Measurements from ENCODE around the gene SSBP2.
A peak's percentile ranks its signal among the peaks of the same experiment; 100 is the strongest.

SSBP2 gene

DNA sequence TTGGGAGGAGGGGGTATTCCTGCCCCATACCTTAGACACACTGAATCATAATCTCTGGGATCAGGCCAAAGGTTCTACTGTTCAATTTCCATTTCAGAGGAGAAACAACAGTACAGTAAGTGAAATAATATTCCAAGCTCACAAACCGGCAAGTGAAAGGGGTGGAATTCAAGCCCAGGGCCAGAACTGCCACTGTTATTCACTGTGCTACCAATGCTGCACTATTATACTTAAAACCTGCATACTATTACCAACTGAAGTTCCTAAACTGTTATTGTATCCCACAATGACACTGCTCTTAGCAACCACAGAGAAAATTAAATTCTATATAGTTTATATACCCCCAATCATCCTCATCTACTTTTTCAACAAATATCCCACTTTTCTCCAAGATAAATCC lies 24.6 kb downstream of the SSBP2 start:
- Mint-ChIP-seq H3K36me3 (ENCODE audit: low read depth) (no peaks in the 10 kb centered on the region), H3K4me3 (no peak overlapping the region), H3K4me1 (peaks cover 25% of the 10 kb centered on the region), H3K27me3 (ENCODE audit: low read depth, poor library complexity) (no peaks in the 10 kb centered on the region), H3K27ac (peak overlapping the region; percentile 2), H3K9me3 (no peaks in the 10 kb centered on the region)
- DNase-seq, result no peak
- TF ChIP-seq CTCF (IDR thresholded peaks at IDR 0.05), result no peak

GRCh38 chr5:81724571-81724970 lies 26.3 kb downstream of the SSBP2 start:
- Mint-ChIP-seq H3K27me3 (ENCODE audit: low read depth, poor library complexity) (no peaks in the 10 kb centered on the region), H3K4me1 (peaks cover 36% of the 10 kb centered on the region), H3K27ac (no peak overlapping the region), H3K4me3 (no peak overlapping the region), H3K9me3 (no peaks in the 10 kb centered on the region), H3K36me3 (ENCODE audit: low read depth) (no peaks in the 10 kb centered on the region)
- DNase-seq, result no peak
- no peak for TF ChIP-seq CTCF (IDR thresholded peaks at IDR 0.05)

DNA sequence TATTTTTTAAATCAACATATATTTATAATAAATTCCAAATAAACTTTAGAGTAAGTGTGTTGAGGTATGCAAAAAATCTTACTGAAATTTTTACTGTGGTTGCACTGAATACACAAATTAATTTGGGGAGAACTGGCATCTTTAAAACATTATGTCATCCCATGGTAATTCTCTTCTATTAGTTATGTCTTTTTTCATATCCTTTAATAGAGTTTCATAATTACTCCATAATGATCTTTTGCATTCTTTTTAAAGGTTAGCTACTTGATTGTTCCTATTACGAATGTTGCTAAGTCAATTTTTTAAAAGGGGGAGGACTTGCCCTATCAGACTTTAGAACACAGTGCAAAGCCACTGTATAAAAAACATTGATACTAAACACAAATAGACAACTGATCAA lies 26.8 kb downstream of the SSBP2 start:
- H3K36me3 Mint-ChIP-seq (ENCODE audit: low read depth), result no peaks in the 10 kb centered on the region
- H3K27me3 Mint-ChIP-seq (ENCODE audit: low read depth, poor library complexity), result no peaks in the 10 kb centered on the region
- H3K9me3 Mint-ChIP-seq, result no peaks in the 10 kb centered on the region
- no peak for TF ChIP-seq CTCF (IDR thresholded peaks at IDR 0.05)
- no peak overlapping the region for H3K27ac Mint-ChIP-seq
- H3K4me1 Mint-ChIP-seq, result peaks cover 41% of the 10 kb centered on the region
- DNase-seq, result no peak
- no peak overlapping the region for H3K4me3 Mint-ChIP-seq

GRCh38 chr5:81721049-81721448 lies 29.8 kb downstream of the SSBP2 start:
- Mint-ChIP-seq H3K27ac (peak overlapping the region; percentile 15), H3K27me3 (ENCODE audit: low read depth, poor library complexity) (no peaks in the 10 kb centered on the region)

GRCh38 chr5:81719743-81720345 lies 31.1 kb downstream of the SSBP2 start:
- peak overlapping the region; percentile 36 for H3K27ac Mint-ChIP-seq
- H3K4me1 Mint-ChIP-seq, result peaks cover 34% of the 10 kb centered on the region

More at GRCh38 chr5:81721049-81721448, 29.8 kb downstream of the SSBP2 start:
- peaks cover 6% of the 10 kb centered on the region for H3K36me3 Mint-ChIP-seq (ENCODE audit: low read depth)
- TF ChIP-seq CTCF (IDR thresholded peaks at IDR 0.05), result no peak
- H3K4me3 Mint-ChIP-seq, result no peak overlapping the region
- H3K4me1 Mint-ChIP-seq, result peaks cover 43% of the 10 kb centered on the region
- no peaks in the 10 kb centered on the region for H3K9me3 Mint-ChIP-seq
- no peak for DNase-seq

More at GRCh38 chr5:81719743-81720345, 31.1 kb downstream of the SSBP2 start:
- peaks cover 18% of the 10 kb centered on the region for H3K36me3 Mint-ChIP-seq (ENCODE audit: low read depth)
- peaks cover 2% of the 10 kb centered on the region for H3K9me3 Mint-ChIP-seq
- DNase-seq, result no peak
- H3K4me3 Mint-ChIP-seq, result no peak overlapping the region
- no peak for TF ChIP-seq CTCF (IDR thresholded peaks at IDR 0.05)
- no peaks in the 10 kb centered on the region for H3K27me3 Mint-ChIP-seq (ENCODE audit: low read depth, poor library complexity)

Measured in nephron progenitor cell (in vitro differentiated cells).